ENCODE results near the gene TFAM.

DNA sequence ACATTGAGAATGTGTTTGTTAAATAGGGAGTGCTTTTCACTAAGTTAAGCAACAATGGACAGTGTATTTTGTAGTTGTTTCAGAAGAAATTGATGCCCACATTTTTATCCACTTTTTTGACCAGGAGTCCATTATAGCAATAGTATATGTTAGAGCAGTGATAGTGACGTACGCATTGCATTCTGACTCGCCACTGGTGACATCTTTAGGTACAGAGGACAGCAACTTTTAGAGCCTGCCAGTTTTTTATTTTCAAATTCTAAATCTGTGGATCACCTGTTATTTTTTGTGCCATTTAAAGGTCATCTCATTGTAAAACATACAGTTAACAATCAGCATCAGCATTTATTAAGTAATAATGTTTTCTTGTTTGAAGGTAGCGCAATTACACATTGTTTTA lies 49.0 kb upstream of the TFAM start:
- TF ChIP-seq, protein P1, sequence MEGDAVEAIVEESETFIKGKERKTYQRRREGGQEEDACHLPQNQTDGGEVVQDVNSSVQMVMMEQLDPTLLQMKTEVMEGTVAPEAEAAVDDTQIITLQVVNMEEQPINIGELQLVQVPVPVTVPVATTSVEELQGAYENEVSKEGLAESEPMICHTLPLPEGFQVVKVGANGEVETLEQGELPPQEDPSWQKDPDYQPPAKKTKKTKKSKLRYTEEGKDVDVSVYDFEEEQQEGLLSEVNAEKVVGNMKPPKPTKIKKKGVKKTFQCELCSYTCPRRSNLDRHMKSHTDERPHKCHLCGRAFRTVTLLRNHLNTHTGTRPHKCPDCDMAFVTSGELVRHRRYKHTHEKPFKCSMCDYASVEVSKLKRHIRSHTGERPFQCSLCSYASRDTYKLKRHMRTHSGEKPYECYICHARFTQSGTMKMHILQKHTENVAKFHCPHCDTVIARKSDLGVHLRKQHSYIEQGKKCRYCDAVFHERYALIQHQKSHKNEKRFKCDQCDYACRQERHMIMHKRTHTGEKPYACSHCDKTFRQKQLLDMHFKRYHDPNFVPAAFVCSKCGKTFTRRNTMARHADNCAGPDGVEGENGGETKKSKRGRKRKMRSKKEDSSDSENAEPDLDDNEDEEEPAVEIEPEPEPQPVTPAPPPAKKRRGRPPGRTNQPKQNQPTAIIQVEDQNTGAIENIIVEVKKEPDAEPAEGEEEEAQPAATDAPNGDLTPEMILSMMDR (IDR thresholded peaks at IDR 0.05) = no peak
- TF ChIP-seq POLR2A (IDR thresholded peaks at IDR 0.05) = no peak
